HEK293T (cell line): ENCODE data around the gene BABAM1.

Source experiments
- BHLHE40 ChIP-seq: fragments of 450-650 bp; IDR thresholded peaks from 2 replicates; pipeline ENCODE4 v1.6.1; 2016; ENCODE audit warnings: mild to moderate bottlenecking, moderate library complexity, borderline replicate concordance
- CTBP1 ChIP-seq: fragments of 450-650 bp; IDR thresholded peaks from 2 replicates; pipeline ENCODE4 v1.6.1; 2016; ENCODE audit warnings: borderline replicate concordance
- ELF4 ChIP-seq: fragments of 450-650 bp; IDR thresholded peaks from 2 replicates; pipeline ENCODE4 v1.6.1; 2017; ENCODE audit warnings: antibody characterized with exemption
- FOXA1 ChIP-seq: fragments of 450-650 bp; IDR thresholded peaks from 2 replicates; pipeline ENCODE4 v1.6.1; 2016; ENCODE audit warnings: mild to moderate bottlenecking
- FOXM1 ChIP-seq: fragments of 450-650 bp; IDR thresholded peaks from 2 replicates; pipeline ENCODE4 v1.6.1; 2017; ENCODE audit warnings: mild to moderate bottlenecking, borderline replicate concordance
- HDGF ChIP-seq: fragments of 450-650 bp; IDR thresholded peaks from 2 replicates; pipeline ENCODE4 v1.6.1; 2017; ENCODE audit warnings: antibody characterized with exemption, borderline replicate concordance
- NFRKB ChIP-seq: fragments of 450-650 bp; IDR thresholded peaks from 2 replicates; pipeline ENCODE4 v1.6.1; 2016; ENCODE audit warnings: mild to moderate bottlenecking, moderate library complexity
- SUZ12 ChIP-seq: fragments of 450-650 bp; IDR thresholded peaks from 2 replicates; pipeline ENCODE4 v1.6.1; 2016; ENCODE audit warnings: mild to moderate bottlenecking
- TARDBP ChIP-seq: fragments of 450-650 bp; IDR thresholded peaks from 2 replicates; pipeline ENCODE4 v1.6.1; 2016
- ZNF384 ChIP-seq: fragments of 450-650 bp; IDR thresholded peaks from 2 replicates; pipeline ENCODE4 v1.6.1; 2016

DNA sequence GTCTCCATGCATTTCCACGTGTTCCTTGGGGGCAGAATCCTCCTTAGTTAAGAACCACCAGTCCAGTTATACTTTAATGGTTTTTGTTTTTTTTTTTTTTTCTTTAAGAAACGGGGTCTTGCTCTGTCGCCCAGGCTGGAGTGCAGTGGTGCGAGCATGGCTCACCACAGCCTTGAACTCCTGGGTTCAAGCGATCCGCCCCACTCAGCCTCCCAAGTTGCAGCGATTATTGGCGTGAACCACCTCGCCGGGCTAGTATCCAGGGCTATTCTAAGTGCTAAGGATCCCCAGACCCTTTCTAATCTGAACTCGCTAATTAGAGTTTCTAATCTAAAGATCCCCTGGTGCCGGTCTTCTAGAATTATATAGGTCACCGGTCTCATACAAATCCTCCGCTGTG, 26.4 kb downstream of the BABAM1 start:
- no peak for TF ChIP-seq BHLHE40
- TF ChIP-seq NFRKB: no peak
- no peak for TF ChIP-seq ELF4
- no peak for TF ChIP-seq HDGF
- TF ChIP-seq FOXM1: no peak
- TF ChIP-seq CTBP1: no peak
- no peak for TF ChIP-seq ZNF384
- TF ChIP-seq FOXA1: no peak
- no peak for TF ChIP-seq TARDBP
- TF ChIP-seq SUZ12: no peak
